K562 (cell line): Measurements from ENCODE around the gene P2RX2. TPM values are rescaled to one million over a fixed set of nuclear protein-coding genes. Genes with fewer than 3 reads are reported as not detected.

Experiments
- ATAC-seq: fragments of 200-7000 bp; cut with Tn5 transposase; 3 replicates; pipeline ENCODE4 v1.9.1; 2020; ENCODE audit warnings: moderate library complexity
- BruUV-seq: library from RNA; stranded (reverse); fragments of 400-500 nt; replicated peaks from 2 replicates; lab custom pipeline; 2021; lab: Mats Ljungman, UMichigan
- CTCF ChIA-PET: fragments of 300-600 bp; formaldehyde crosslinking; extraction: SDS; loops from one replicate; lab custom pipeline; 2021; ENCODE audit warnings: low intra/inter-chr PET ratio; lab: Yijun Ruan, JAX
- POLR2A ChIA-PET: fragments of 300-600, 350-650 bp; sonication (Branson Sonifier 250); formaldehyde crosslinking; extraction: SDS; loops from one replicate; lab custom pipeline; 2021; ENCODE audit warnings: antibody characterized with exemption, inconsistent platforms; lab: Yijun Ruan, JAX
- DNase-seq, 4 experiments: peaks; one replicate each; pipeline versions ENCODE4 v3.0.0 to v3.0.0-alpha.2; 2011 to 2018; ENCODE audit warnings: low spot score in 3 of 4, mixed read lengths in 3 of 4; ENCODE audit errors: extremely low read depth in 1 of 4
- FAIRE-seq: peaks from 2 replicates; lab custom pipeline; 2011; peaks lifted over from hg19 to GRCh38; lab: Jason Lieb, UNC
- H2AFZ ChIP-seq: 2 replicates; pipeline ENCODE4 v1.6.0; 2011; ENCODE audit warnings: low read depth, low read length, control low read depth, inconsistent platforms
- H3K27ac ChIP-seq: fragments of 200-600 bp; 3 replicates; pipeline ENCODE4 v1.8.0; 2011; ENCODE audit warnings: low read depth, mild to moderate bottlenecking, control low read depth, inconsistent platforms, low read length, moderate library complexity, mixed read lengths; ENCODE audit errors: extremely low read depth
- H3K27me3 ChIP-seq, 2 experiments: fragments of 300-600 bp in 1 of 2; 2 replicates in 1 of 2; 3 replicates in 1 of 2; pipeline versions ENCODE4 v1.6.0 to v1.8.0; 2011; ENCODE audit warnings: inconsistent platforms in 2 of 2, low read length in 2 of 2, mild to moderate bottlenecking in 1 of 2, mixed read lengths in 1 of 2, moderate library complexity in 1 of 2; ENCODE audit not compliant: control insufficient read depth in 2 of 2, insufficient read depth in 2 of 2
- H3K36me3 ChIP-seq: fragments of 300-600 bp; 3 replicates; pipeline ENCODE4 v1.8.0; 2011; ENCODE audit warnings: mild to moderate bottlenecking, low read length, inconsistent platforms; ENCODE audit not compliant: control insufficient read depth, insufficient read depth
- H3K4me1 ChIP-seq, 2 experiments: fragments of 200-600 bp in 1 of 2; replicated peaks in 1 of 2; 2 replicates in 1 of 2; 3 replicates in 1 of 2; pipeline versions ENCODE4 v1.5.1 to v1.8.0; 2011; ENCODE audit warnings: inconsistent platforms in 2 of 2, low read length in 2 of 2, mild to moderate bottlenecking in 1 of 2, mixed read lengths in 1 of 2, moderate library complexity in 1 of 2; ENCODE audit not compliant: control insufficient read depth in 2 of 2, insufficient read depth in 2 of 2
- H3K4me2 ChIP-seq: 2 replicates; pipeline ENCODE4 v1.6.1; 2011; ENCODE audit warnings: low read length, control low read depth, inconsistent platforms, mixed read lengths; ENCODE audit not compliant: insufficient read depth
- H3K4me3 ChIP-seq: fragments of 200-600 bp; sonication (generic), shearing (Covaris generic); 2 replicates; pipeline ENCODE4 v1.5.1; 2016; ENCODE audit warnings: control low read depth, inconsistent platforms
- H3K79me2 ChIP-seq: fragments of 200-600 bp; 3 replicates; pipeline ENCODE4 v1.8.0; 2011; ENCODE audit warnings: low read length, inconsistent platforms; ENCODE audit not compliant: control insufficient read depth, insufficient read depth
- H3K9ac ChIP-seq, 2 experiments: 2 replicates each; pipeline versions ENCODE4 v1.6.0 to v1.6.1; 2011; ENCODE audit warnings: low read depth in 2 of 2, low read length in 2 of 2, control low read depth in 1 of 2, inconsistent platforms in 1 of 2, mild to moderate bottlenecking in 1 of 2, mixed read lengths in 1 of 2; ENCODE audit not compliant: insufficient read depth in 1 of 2
- H3K9me1 ChIP-seq: one replicate; pipeline ENCODE4 v1.6.0; 2011; ENCODE audit warnings: inconsistent platforms, mild to moderate bottlenecking, low read length, moderate library complexity; ENCODE audit not compliant: control insufficient read depth, insufficient read depth
- H3K9me3 ChIP-seq: replicated peaks from 2 replicates; pipeline ENCODE4 v1.5.1; 2011; ENCODE audit warnings: low read depth, low read length, inconsistent platforms; ENCODE audit not compliant: control insufficient read depth, insufficient read depth
- H4K20me1 ChIP-seq: replicated peaks from 2 replicates; pipeline ENCODE4 v1.6.1; 2011; ENCODE audit warnings: low read length, inconsistent platforms, mixed read lengths; ENCODE audit not compliant: control insufficient read depth, insufficient read depth
- ARNT ChIP-seq, 2 experiments: fragments of 450-650 bp; IDR thresholded peaks; 2 replicates each; pipeline ENCODE4 v1.6.1; 2016; ENCODE audit warnings: mild to moderate bottlenecking in 1 of 2
- CCNT2 ChIP-seq: IDR thresholded peaks from 2 replicates; pipeline ENCODE4 v1.6.1; 2011; ENCODE audit warnings: borderline replicate concordance, low read depth, mild to moderate bottlenecking, moderate library complexity, mixed read lengths, low read length; ENCODE audit not compliant: insufficient read length; ENCODE audit errors: extremely low read depth
- CREB5 ChIP-seq: fragments of 250-450 bp; sonication (Bioruptor Pico); IDR thresholded peaks from 2 replicates; pipeline ENCODE4 v1.5.0; 2020; ENCODE audit warnings: mild to moderate bottlenecking
- E2F8 ChIP-seq: fragments of 450-650 bp; IDR thresholded peaks from 2 replicates; pipeline ENCODE4 v1.7.1; 2018; ENCODE audit warnings: mild to moderate bottlenecking, low read depth; ENCODE audit not compliant: partially characterized antibody
- MAFK ChIP-seq: IDR thresholded peaks from 2 replicates; pipeline ENCODE4 v1.6.1; 2011; ENCODE audit warnings: low read length, improper control_type of control experiment
- NR2F6 ChIP-seq: fragments of 450-650 bp; formaldehyde crosslinking; IDR thresholded peaks from 2 replicates; pipeline ENCODE4 v1.4.0; 2020; ENCODE audit warnings: mild to moderate bottlenecking
- NR4A1 ChIP-seq, 2 experiments: fragments of 250-450 bp in 1 of 2; fragments of 450-650 bp in 1 of 2; sonication (Bioruptor Pico) in 1 of 2; IDR thresholded peaks; 2 replicates each; pipeline versions ENCODE4 v1.4.0 to v1.6.1; 2016 to 2020; ENCODE audit warnings: mild to moderate bottlenecking in 2 of 2, missing compliant biosample characterization in 1 of 2, missing genetic modification characterization in 1 of 2, moderate library complexity in 1 of 2
- PRMT5 ChIP-seq: sonication (generic); formaldehyde crosslinking; IDR thresholded peaks from 2 replicates; pipeline ENCODE4 v1.5.0; 2020; ENCODE audit warnings: missing genetic modification reagents
- RBM22 ChIP-seq: fragments of 200-400 bp; formaldehyde crosslinking; IDR thresholded peaks from 2 replicates; pipeline ENCODE4 v1.6.1; 2018; ENCODE audit warnings: low read length, low read depth; ENCODE audit not compliant: poor library complexity, severe bottlenecking
- RNF219 ChIP-seq: fragments of 250-450 bp; sonication (Bioruptor Pico); IDR thresholded peaks from 2 replicates; pipeline ENCODE4 v1.5.0; 2022; ENCODE audit warnings: mild to moderate bottlenecking
- SMARCB1 ChIP-seq: IDR thresholded peaks from 2 replicates; pipeline ENCODE4 v1.6.1; 2011; ENCODE audit warnings: improper control_type of control experiment, low read depth; ENCODE audit not compliant: insufficient read length
- SUPT5H ChIP-seq: fragments of 450-650 bp; IDR thresholded peaks from 2 replicates; pipeline ENCODE4 v1.6.1; 2016
- TBL1XR1 ChIP-seq, 2 experiments: IDR thresholded peaks; 2 replicates each; pipeline ENCODE4 v1.6.1; 2012; ENCODE audit warnings: improper control_type of control experiment in 2 of 2, low read length in 2 of 2, mild to moderate bottlenecking in 1 of 2
- ZNF232 ChIP-seq: sonication (generic); formaldehyde crosslinking; IDR thresholded peaks from 2 replicates; pipeline ENCODE4 v1.8.0; 2022; ENCODE audit warnings: mild to moderate bottlenecking, missing genetic modification reagents
- ZNF57 ChIP-seq: fragments of 450-650 bp; formaldehyde crosslinking; IDR thresholded peaks from 2 replicates; pipeline ENCODE4 v1.4.0; 2020; ENCODE audit warnings: mild to moderate bottlenecking, moderate library complexity
- WGBS: fragments of 100-300 bp; shearing (Covaris generic); methylation state at CpG from one replicate; pipeline ENCODE4 v1.1.6; 2016; ENCODE audit warnings: low coverage, mixed read lengths; ENCODE audit not compliant: insufficient coverage; ENCODE audit errors: missing lambda C conversion rate; 5-methylcytosine and 5-hydroxymethylcytosine counted together
- in situ Hi-C: fragments of 300-500 bp; cut with MboI; formaldehyde crosslinking; loops from 4 replicates; pipeline ENCODE4 v1.15.0; 2018; ENCODE audit warnings: inconsistent platforms, mixed read lengths
- intact Hi-C: fragments of 100-400 bp; cut with micrococcal nuclease; formaldehyde crosslinking; loops from 2 replicates; pipeline ENCODE4 v1.14.2; 2022
- polyA plus RNA-seq, 8 experiments: library from polyadenylated mRNA; depleted of rRNA in 4 of 8; stranded (reverse) in 5 of 8; unstranded in 3 of 8; fragments of >200 nt; fragmentation: Nextera tagmentation in 2 of 8; fragmentation: Illumina TruSeq in 1 of 8; extraction: Ambion mirVana in 2 of 8; extraction: Trizol in 1 of 8; gene quantifications; 2 replicates each; pipeline versions ENCODE4 v1.2.1 to v1.2.3, GENCODE V29; 2011 to 2014; ENCODE audit warnings: inconsistent platforms in 1 of 8, missing spikeins in 1 of 8
- total RNA-seq, 7 experiments: library from RNA; depleted of rRNA in 6 of 7; stranded (reverse); fragments of >200 nt in 6 of 7; fragmentation: Illumina TruSeq in 2 of 7; extraction: Trizol in 2 of 7; gene quantifications; 2 replicates each; pipeline versions ENCODE4 v1.2.1 to v1.2.3, GENCODE V29; 2011 to 2021; ENCODE audit warnings: low replicate concordance in 1 of 7

P2RX2 gene
- total and polyA plus RNA-seq, 9 of the 15 experiments (the other 6 are each of a cell fraction or from before 2014, with no cell fraction given), result not detected

GRCh38 chr12:132621657-132622435, 3.3 kb downstream of the P2RX2 start:
- Histone ChIP-seq H3K9me1 (no peaks in the 10 kb centered on the region), H2AFZ (no peak overlapping the region), H3K4me2 (no peak overlapping the region), H3K27me3 (no peaks in the 10 kb centered on the region), H3K36me3 (peaks cover 40% of the 10 kb centered on the region; the same call in 2 of the 3 replicates), H3K4me3 (no peak overlapping the region), H3K9me3 (peaks cover 4% of the 10 kb centered on the region), H3K27ac (no peak overlapping the region), H4K20me1 (0 out of 2 replicates have a peak, but pooled peaks cover 3% of the 10 kb centered on the region), H3K9ac (peak overlapping the region in 1 of 2 experiments; percentile 68; a peak in 1 of 4 replicates), H3K4me1 (peaks cover 12 to 55% of the 10 kb centered on the region in 2 experiments; a peak in 4 of 5 replicates), H3K79me2 (no peaks in the 10 kb centered on the region)
- in situ Hi-C loops (no loop called here), intact Hi-C loops (no loop called here)
- no peak for DNase-seq
- ChIA-PET POLR2A (interaction anchor here (0.8 to 1.9 kb wide), 3 partner anchors 12 to 17 kb away, joined by 3 to 8 read pairs (median 5); partner anchors contain the start of gene LRCOL1), CTCF (no interaction called here)
- 73% methylated on average over 13 of the region's 21 CpGs for WGBS
- peak; percentile 4 for ATAC-seq
- BruUV-seq, result no TSS peak
- no peak for FAIRE-seq
- no peak for TF ChIP-seq MAFK
- TF ChIP-seq SUPT5H, result 0 out of 2 replicates have a peak, but pooled peaks have one; percentile 16
- no peak for TF ChIP-seq RNF219
- TF ChIP-seq TBL1XR1 (IDR thresholded peaks at IDR 0.05; ENCODE audit: low read length in 2 of 2), result no peak
- no peak for TF ChIP-seq ZNF232 (CRISPR knock-in tag)
- TF ChIP-seq NR4A1 (CRISPR knock-in tag; IDR thresholded peaks at IDR 0.05), result no peak
- no peak for TF ChIP-seq NR4A1 (tag; IDR thresholded peaks at IDR 0.05)
- TF ChIP-seq SMARCB1, result no peak
- TF ChIP-seq NR2F6 (CRISPR knock-in tag), result no peak
- no peak for TF ChIP-seq PRMT5 (CRISPR knock-in tag)
- peak; percentile 4 for TF ChIP-seq CCNT2
- TF ChIP-seq E2F8, result no peak
- no peak for TF ChIP-seq CREB5 (CRISPR knock-in tag)
- no peak for TF ChIP-seq ZNF57 (CRISPR knock-in tag)
- peak; percentile 80 for TF ChIP-seq RBM22
- no peak for TF ChIP-seq ARNT (IDR thresholded peaks at IDR 0.05)
